ENCODE results near the gene CSF3.
A peak's percentile ranks its signal among the peaks of the same experiment; 100 is the strongest.

Gene CSF3

GRCh38 chr17:40015005-40015997, at the start of gene CSF3:
TSS of gene CSF3 (plus strand) at chr17:40015440. CDS start at chr17:40015475, 35 bp downstream.
- DNase-seq: no peak

- no peak for DNase-seq
These were observed 48.5 kb upstream of the CSF3 start for GRCh38 chr17:39966771-39967170.

- no peak for DNase-seq
These were observed 46.5 kb upstream of the CSF3 start for GRCh38 chr17:39968761-39969160.

- DNase-seq: no peak
These were observed 45.9 kb upstream of the CSF3 start for GRCh38 chr17:39969375-39969774.

GRCh38 chr17:39970157-39970692, 45.0 kb upstream of the CSF3 start:
- DNase-seq: no peak

GRCh38 chr17:39971076-39971603, 44.1 kb upstream of the CSF3 start:
- no peak for DNase-seq

- no peak for DNase-seq
These were observed 43.0 kb upstream of the CSF3 start for GRCh38 chr17:39972271-39972670.

GRCh38 chr17:39973496-39973895, 41.7 kb upstream of the CSF3 start:
- no peak for DNase-seq

- no peak for DNase-seq
These were observed 40.8 kb upstream of the CSF3 start for GRCh38 chr17:39974433-39974832.

GRCh38 chr17:39975801-39976200, 39.4 kb upstream of the CSF3 start:
- no peak for DNase-seq

- no peak for DNase-seq
These were observed 36.1 kb upstream of the CSF3 start for GRCh38 chr17:39979016-39979670.

- DNase-seq: peak in 1 of 2 donors; percentile 3
These were observed 35.3 kb upstream of the CSF3 start for GRCh38 chr17:39979893-39980350.

GRCh38 chr17:39980351-39981206, 34.7 kb upstream of the CSF3 start, which contains the start of gene PSMD3:
TSS of gene PSMD3 (plus strand) at chr17:39980807. CDS start at chr17:39980971, 164 bp downstream.
- peak; percentile 99 to 100 for DNase-seq

GRCh38 chr17:39981207-39981741, 34.0 kb upstream of the CSF3 start:
- DNase-seq: no peak

- no peak for DNase-seq
These were observed 33.4 kb upstream of the CSF3 start for GRCh38 chr17:39981766-39982375.

GRCh38 chr17:39988206-39988810, 26.9 kb upstream of the CSF3 start:
- DNase-seq: no peak

GRCh38 chr17:39994448-39994847, 20.8 kb upstream of the CSF3 start:
- DNase-seq: no peak

- no peak for DNase-seq
These were observed 19.8 kb upstream of the CSF3 start for GRCh38 chr17:39995438-39995837.

GRCh38 chr17:39996162-39996561, 19.1 kb upstream of the CSF3 start:
- DNase-seq: no peak

- DNase-seq: no peak
These were observed 18.4 kb upstream of the CSF3 start for GRCh38 chr17:39996800-39997199.

- no peak for DNase-seq
These were observed 17.7 kb upstream of the CSF3 start for GRCh38 chr17:39997543-39997942.
